HEK293 (cell line): ENCODE results near the gene RTN1.

Source experiments
- CTCF ChIA-PET: fragments of 350-600 bp; formaldehyde crosslinking; extraction: SDS; loops from one replicate; lab custom pipeline; 2021; ENCODE audit warnings: antibody characterized with exemption; lab: Yijun Ruan, JAX
- POLR2A ChIA-PET: fragments of 300-600 bp; formaldehyde crosslinking; extraction: SDS; loops from one replicate; lab custom pipeline; 2020; ENCODE audit warnings: antibody characterized with exemption, inconsistent platforms; lab: Yijun Ruan, JAX
- H3K27ac ChIP-seq: fragments of 200-500 bp; sonication (Bioruptor generic); 2 replicates; pipeline ENCODE4 v1.5.1; 2014; ENCODE audit warnings: low read depth, low read length, control low read depth, inconsistent platforms; ENCODE audit errors: extremely low read depth
- H3K36me3 ChIP-seq, 2 experiments: fragments of 200-500 bp in 1 of 2; sonication (Bioruptor generic) in 1 of 2; 1 replicate in 1 of 2; 2 replicates in 1 of 2; pipeline ENCODE4 v1.5.1; 2014 to 2017; ENCODE audit warnings: inconsistent platforms in 2 of 2, low read length in 2 of 2; ENCODE audit not compliant: control insufficient read depth in 2 of 2, insufficient read depth in 1 of 2
- H3K4me1 ChIP-seq: fragments of 200-500 bp; sonication (Bioruptor generic); 2 replicates; pipeline ENCODE4 v1.5.1; 2014; ENCODE audit warnings: mild to moderate bottlenecking, low read length, inconsistent platforms; ENCODE audit not compliant: control insufficient read depth, insufficient read depth
- H3K4me3 ChIP-seq: 2 replicates; pipeline ENCODE4 v1.5.1; 2011; ENCODE audit warnings: low read depth, mild to moderate bottlenecking, control low read depth, low read length, moderate library complexity
- H3K9me3 ChIP-seq: fragments of 200-500 bp; sonication (Bioruptor generic); 2 replicates; pipeline ENCODE4 v1.5.1; 2014; ENCODE audit warnings: low read depth, low read length, inconsistent platforms; ENCODE audit not compliant: control insufficient read depth, insufficient read depth
- IKZF3 ChIP-seq: fragments of 450-650 bp; IDR thresholded peaks from 2 replicates; pipeline ENCODE4 v1.5.0; 2018; ENCODE audit warnings: missing biosample characterization, mild to moderate bottlenecking, missing genetic modification characterization, moderate library complexity
- PRDM10 ChIP-seq: fragments of 450-650 bp; formaldehyde crosslinking; IDR thresholded peaks from 2 replicates; pipeline ENCODE4 v1.5.1; 2016; ENCODE audit warnings: missing biosample characterization, missing genetic modification characterization
- REST ChIP-seq: fragments of 450-650 bp; formaldehyde crosslinking; IDR thresholded peaks from 2 replicates; pipeline ENCODE4 v1.5.1; 2016; ENCODE audit warnings: missing biosample characterization, missing genetic modification characterization
- SP3 ChIP-seq: fragments of 450-650 bp; formaldehyde crosslinking; IDR thresholded peaks from 2 replicates; pipeline ENCODE4 v1.5.1; 2016; ENCODE audit warnings: missing biosample characterization, missing genetic modification characterization
- ZNF112 ChIP-seq: fragments of 450-650 bp; formaldehyde crosslinking; IDR thresholded peaks from 2 replicates; pipeline ENCODE4 v1.5.0; 2017; ENCODE audit warnings: missing biosample characterization, missing genetic modification characterization
- ZNF121 ChIP-seq: fragments of 450-650 bp; formaldehyde crosslinking; IDR thresholded peaks from 2 replicates; pipeline ENCODE4 v1.5.1; 2016; ENCODE audit warnings: missing biosample characterization, missing genetic modification characterization
- ZNF23 ChIP-seq: fragments of 450-650 bp; formaldehyde crosslinking; IDR thresholded peaks from 2 replicates; pipeline ENCODE4 v1.5.1; 2016; ENCODE audit warnings: missing biosample characterization, missing genetic modification characterization, borderline replicate concordance
- ZNF449 ChIP-seq: fragments of 450-650 bp; formaldehyde crosslinking; IDR thresholded peaks from 2 replicates; pipeline ENCODE4 v1.5.1; 2017; ENCODE audit warnings: missing biosample characterization, mild to moderate bottlenecking, missing genetic modification characterization, moderate library complexity
- TF ChIP-seq, protein P1 (sequence below): fragments of 450-650 bp; formaldehyde crosslinking; conservative IDR thresholded peaks from 2 replicates; pipeline ENCODE4 v1.5.1; 2016; ENCODE audit warnings: low read depth, missing biosample characterization, missing genetic modification characterization
- TF ChIP-seq, protein P2 (sequence below): fragments of 450-650 bp; formaldehyde crosslinking; IDR thresholded peaks from 2 replicates; pipeline ENCODE4 v1.5.1; 2016; ENCODE audit warnings: missing biosample characterization, missing genetic modification characterization, low read depth

RTN1 gene

GRCh38 chr14:59761851-59762250, 108.7 kb downstream of the RTN1 start (continued):
- TF ChIP-seq, protein P1, sequence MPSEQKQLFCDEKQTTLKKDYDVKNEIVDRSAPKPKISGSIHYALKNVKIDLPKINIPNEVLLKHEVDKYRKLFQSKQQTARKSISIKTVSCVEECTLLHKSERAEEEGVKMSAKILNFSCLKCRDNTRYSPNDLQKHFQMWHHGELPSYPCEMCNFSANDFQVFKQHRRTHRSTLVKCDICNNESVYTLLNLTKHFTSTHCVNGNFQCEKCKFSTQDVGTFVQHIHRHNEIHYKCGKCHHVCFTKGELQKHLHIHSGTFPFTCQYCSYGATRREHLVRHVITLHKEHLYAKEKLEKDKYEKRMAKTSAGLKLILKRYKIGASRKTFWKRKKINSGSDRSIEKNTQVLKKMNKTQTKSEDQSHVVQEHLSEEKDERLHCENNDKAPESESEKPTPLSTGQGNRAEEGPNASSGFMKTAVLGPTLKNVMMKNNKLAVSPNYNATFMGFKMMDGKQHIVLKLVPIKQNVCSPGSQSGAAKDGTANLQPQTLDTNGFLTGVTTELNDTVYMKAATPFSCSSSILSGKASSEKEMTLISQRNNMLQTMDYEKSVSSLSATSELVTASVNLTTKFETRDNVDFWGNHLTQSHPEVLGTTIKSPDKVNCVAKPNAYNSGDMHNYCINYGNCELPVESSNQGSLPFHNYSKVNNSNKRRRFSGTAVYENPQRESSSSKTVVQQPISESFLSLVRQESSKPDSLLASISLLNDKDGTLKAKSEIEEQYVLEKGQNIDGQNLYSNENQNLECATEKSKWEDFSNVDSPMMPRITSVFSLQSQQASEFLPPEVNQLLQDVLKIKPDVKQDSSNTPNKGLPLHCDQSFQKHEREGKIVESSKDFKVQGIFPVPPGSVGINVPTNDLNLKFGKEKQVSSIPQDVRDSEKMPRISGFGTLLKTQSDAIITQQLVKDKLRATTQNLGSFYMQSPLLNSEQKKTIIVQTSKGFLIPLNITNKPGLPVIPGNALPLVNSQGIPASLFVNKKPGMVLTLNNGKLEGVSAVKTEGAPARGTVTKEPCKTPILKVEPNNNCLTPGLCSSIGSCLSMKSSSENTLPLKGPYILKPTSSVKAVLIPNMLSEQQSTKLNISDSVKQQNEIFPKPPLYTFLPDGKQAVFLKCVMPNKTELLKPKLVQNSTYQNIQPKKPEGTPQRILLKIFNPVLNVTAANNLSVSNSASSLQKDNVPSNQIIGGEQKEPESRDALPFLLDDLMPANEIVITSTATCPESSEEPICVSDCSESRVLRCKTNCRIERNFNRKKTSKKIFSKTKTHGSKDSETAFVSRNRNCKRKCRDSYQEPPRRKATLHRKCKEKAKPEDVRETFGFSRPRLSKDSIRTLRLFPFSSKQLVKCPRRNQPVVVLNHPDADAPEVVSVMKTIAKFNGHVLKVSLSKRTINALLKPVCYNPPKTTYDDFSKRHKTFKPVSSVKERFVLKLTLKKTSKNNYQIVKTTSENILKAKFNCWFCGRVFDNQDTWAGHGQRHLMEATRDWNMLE (tag by site-specific recombination), result no peak
- no peak for TF ChIP-seq IKZF3 (tag by site-specific recombination)
- no peak for TF ChIP-seq ZNF449 (tag by site-specific recombination)
- TF ChIP-seq PRDM10 (tag by site-specific recombination), result no peak

GRCh38 chr14:59755409-59756135, 115.0 kb downstream of the RTN1 start:
- CTCF ChIA-PET, result interaction anchor here (0.7 kb wide), 2 partner anchors 15 to 49 kb away, joined by 3 read pairs; no protein-coding TSS in a partner anchor
- H3K4me1 ChIP-seq, result no peaks in the 10 kb centered on the region
- H3K9me3 ChIP-seq, result no peaks in the 10 kb centered on the region
- TF ChIP-seq ZNF112 (tag by site-specific recombination) (no peak), ZNF121 (no peak), REST (no peak), SP3 (tag by site-specific recombination) (no peak), ZNF23 (no peak)
- TF ChIP-seq, protein P2, sequence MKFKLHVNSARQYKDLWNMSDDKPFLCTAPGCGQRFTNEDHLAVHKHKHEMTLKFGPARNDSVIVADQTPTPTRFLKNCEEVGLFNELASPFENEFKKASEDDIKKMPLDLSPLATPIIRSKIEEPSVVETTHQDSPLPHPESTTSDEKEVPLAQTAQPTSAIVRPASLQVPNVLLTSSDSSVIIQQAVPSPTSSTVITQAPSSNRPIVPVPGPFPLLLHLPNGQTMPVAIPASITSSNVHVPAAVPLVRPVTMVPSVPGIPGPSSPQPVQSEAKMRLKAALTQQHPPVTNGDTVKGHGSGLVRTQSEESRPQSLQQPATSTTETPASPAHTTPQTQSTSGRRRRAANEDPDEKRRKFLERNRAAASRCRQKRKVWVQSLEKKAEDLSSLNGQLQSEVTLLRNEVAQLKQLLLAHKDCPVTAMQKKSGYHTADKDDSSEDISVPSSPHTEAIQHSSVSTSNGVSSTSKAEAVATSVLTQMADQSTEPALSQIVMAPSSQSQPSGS (tag by site-specific recombination), result no peak
- no peaks in the 10 kb centered on the region for H3K36me3 ChIP-seq
- no peak overlapping the region for H3K27ac ChIP-seq
- H3K4me3 ChIP-seq, result no peak overlapping the region
- POLR2A ChIA-PET, result no interaction called here
